Activated effector memory CD4-positive, alpha-beta T cell treated with Interleukin-2 at 50 U/mL for 16 hours (primary cell): ENCODE measurements around the gene ITGAE.
A peak's percentile ranks its signal among the peaks of the same experiment; 100 is the strongest.

Source experiments
- DNase-seq: peaks from one replicate; pipeline ENCODE4 v3.0.0-alpha.2; 2020

ITGAE gene

DNA sequence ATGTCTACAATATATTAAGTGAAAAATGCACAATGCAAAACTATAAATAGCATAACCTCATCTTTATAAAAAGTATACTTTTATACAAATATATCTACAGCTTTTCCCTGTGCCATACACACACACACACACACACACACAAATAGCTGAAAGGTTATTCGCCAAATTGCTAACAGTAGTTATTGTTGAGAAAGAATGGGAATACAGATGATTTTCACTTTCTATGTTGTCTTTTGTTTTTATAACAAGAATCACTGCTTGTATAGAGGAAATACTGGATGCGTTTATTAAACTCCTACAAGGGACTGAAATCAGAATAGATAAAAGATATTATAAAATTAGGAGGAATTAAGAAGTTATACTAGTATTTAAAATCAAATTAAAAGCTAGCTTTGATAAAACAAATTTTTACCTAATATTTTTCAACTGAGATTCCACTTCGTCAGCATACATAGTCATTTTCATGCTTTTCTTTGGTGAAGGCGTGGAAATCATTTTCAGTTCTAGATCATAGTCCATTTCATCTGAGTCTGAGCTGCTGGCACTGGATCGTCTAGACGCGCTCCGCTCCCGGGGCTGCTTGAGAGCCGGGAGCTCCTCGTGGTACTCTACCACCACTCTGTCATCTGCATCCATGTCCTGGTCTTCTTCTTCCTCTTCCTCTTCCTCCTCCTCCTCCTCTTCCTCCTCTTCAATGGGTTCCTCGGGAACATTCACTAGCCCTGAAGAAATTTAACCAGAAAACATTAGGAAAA is 17.0 kb upstream of the ITGAE start:
- no peak for DNase-seq

DNA sequence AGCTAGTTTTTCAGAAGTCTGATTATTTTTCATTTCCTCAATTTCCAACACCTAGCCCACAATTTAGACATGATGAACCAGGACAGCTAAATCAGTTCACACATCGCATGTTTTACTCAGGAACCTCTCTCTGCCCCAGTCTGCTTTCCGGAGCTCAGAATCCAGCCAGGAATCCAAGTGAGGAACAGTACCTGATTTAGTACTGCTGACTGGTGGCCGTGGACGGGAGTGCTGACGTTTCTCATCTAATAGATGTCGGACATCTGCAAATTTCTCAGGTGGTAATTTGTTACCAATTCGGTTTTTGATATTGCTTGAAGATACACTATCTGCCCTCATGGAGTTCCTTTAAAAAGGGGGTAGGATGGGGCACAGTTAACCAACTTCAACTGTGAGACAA is 14.9 kb upstream of the ITGAE start:
- DNase-seq: no peak

DNA sequence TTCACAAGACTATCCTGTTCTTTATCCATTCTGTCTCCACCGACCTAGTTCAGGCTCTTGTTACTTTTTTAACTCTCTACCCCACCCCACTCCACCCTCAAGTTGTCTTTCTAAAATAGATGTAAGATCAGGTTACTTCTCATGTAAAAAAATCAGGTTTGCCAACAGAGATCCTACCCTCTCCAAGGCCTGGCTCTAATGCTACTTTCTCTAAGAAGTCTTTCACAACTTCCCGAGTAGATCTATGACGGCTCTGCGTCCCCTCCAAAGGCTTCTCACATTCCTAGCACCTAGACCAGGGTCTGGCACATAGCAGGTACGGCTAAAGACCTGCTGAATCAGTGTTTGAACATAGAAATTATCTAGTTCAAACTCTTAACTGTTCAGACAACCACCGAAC is 14.1 kb upstream of the ITGAE start:
- DNase-seq: no peak

DNA sequence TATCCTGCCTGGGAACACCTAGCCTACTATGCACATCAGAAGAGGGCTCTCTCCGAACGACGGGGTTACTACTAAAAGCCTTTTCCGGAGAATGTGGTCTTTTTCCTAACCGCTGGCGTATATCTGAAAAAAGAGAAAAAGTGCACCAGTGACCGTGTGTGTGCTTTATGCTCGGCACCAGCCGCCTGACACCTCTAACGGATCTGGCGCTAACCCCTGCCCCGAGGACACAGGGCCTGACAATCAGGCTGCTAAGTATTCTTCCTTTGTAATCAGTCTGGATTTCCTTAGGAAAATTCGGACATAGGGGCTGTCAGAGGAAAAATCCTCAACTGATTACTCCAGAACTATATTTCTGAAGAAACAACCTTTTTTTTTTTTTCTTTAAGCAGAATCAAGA is 13.4 kb upstream of the ITGAE start:
- no peak for DNase-seq

DNA sequence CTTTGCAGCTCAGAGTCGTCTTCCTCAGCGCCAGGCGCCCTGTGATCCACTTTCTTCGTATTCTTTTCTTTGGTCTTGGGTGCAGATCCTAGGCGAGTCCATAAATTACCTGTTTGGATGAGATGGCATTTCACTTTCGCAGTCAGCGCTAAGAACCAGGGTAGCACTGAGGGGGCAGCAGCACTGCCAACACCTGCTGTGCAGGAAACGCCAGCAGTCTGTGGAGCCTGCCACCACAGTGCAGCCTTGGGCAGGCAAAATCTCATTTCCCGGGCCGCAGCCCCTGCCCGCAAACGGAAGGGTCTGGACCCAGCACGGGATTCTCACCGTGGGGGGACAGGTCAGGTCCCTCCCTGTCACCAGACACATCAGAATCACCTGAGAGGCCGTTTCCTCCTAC is 12.2 kb upstream of the ITGAE start:
- DNase-seq: no peak

DNA sequence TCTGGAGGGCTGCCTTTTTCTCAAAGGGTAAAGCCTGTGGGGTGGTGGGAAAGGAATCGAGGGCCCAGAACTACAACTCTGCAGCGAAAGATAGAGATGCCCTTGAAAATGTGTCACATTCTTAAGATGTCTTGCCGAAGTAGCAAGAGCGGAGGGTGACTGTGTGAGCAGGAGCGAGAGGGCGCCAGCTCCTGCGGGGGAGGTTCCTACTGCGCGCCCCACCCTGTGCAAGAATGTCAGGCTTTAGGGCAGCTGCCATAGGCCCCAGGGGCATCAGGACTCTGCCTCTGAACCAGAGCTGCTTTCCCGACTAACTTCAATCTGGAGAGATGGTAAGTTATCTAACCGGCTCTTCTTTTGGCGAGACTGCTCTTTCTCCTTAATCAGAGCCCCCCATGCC is 11.8 kb upstream of the ITGAE start:
- DNase-seq: no peak

DNA sequence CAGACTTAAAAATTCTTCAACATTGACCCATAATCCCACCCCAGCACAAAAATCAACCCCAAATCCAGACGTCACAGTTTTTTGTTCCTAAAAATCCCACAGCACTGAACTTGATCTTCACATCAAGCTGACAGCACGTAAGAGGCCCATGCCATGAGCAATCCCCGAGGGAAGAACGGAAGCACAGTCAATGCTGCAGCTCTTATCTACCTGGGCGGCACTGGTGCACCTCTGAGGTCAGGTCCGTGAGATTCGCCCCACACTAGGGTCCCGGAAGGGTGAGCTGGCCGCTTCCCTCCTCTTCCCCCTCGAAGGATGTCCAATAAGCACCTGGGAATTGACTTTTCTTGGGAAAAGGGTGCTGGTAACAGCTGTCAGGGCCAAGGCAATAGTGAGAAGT is 11.3 kb upstream of the ITGAE start:
- no peak for DNase-seq

DNA sequence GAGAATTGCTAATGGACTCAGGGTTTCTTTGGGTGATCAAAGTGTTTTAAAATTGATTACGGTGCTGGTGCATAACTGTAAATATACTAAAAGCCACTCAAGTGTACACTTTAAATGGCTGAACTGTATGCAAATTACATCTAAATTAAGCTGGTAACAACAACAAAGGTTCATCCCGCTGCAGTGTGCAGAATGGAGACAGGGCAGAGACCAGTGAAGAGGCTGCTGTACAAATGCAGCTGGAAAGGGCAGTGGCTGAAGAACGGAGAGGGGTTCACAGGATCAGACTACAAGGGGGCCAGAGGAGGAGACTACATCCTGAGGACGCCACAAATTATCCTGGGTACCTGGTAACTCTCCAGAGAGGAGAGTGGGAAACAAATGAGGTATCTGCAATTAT is 9.0 kb upstream of the ITGAE start:
- DNase-seq: no peak

DNA sequence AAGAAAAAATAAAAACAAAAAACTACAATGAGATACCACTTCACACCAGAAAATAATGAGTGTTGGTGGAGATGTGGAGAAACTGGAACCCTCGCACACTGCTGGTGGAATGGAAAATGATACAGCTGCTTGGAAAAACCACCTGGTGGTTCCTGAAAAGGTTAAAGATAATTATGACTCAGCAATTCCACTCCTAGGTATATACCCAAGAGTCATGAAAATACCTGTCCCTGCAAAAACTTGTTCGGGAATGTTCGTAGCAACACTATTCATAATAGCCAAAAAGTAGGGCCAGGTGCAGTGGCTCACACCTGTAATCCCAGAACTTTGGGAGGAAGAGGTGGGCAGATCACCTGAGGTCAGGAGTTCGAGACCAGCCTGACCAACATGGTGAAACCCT is 8.1 kb upstream of the ITGAE start:
- no peak for DNase-seq

DNA sequence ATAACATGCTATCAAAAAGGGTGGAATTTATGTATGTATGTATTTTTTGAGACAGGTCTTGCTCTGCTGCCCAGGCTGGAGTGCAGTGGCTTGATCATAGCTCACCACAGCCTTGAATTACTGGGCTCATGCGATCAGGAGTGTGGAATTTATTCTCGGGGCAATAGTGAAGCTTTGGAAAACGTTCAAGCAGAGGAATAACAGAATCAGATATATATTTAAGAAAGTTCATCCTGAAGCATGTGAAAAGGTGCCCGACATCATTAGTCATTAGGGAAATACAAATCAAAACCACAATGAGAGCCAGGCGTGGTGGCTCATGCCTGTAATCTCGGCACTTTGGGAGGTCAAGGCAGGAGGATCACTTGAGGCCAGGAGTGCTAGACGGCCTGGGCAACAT is 7.7 kb upstream of the ITGAE start:
- no peak for DNase-seq

DNA sequence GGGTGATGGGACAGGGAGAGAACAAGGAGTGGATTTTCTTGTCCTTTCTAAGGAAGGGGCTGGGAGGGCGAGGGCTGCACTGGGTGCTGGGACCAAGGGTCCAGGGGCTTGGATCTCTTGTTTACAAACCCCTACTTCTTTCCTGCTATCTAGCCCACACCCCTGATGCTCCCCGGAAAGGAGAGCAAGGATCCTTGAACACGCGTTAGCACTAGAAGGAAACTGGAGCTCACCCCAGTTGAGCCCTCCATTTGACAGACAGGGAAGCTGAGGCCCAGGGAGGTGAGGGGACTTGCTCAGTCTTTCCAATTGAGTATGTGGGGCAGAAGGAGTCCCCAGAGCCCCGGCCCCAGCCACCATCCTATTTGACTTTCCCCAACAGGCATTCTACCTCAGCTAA is 4.6 kb upstream of the ITGAE start:
- DNase-seq: no peak

DNA sequence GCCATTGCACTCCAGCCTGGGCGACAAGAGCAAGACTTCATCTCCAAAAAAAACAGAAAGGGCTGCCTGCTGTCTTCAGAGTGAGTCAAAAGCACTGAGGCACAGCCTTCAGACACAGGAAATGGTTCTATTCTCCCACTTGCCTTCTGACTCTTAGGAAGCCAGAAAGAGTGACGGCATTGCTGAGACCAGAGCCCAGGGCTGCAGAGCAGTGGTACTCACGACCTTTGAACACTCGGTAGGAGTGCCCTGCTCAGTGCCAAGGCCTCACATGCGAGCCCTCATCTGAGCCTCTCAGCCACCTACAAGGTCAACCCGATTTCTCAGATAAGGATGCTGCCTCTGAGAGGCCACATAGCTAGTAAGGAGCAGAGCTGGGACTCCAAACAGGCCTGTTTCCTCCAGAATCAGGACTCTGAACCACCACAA is 3.5 kb upstream of the ITGAE start:
- DNase-seq: no peak

DNA sequence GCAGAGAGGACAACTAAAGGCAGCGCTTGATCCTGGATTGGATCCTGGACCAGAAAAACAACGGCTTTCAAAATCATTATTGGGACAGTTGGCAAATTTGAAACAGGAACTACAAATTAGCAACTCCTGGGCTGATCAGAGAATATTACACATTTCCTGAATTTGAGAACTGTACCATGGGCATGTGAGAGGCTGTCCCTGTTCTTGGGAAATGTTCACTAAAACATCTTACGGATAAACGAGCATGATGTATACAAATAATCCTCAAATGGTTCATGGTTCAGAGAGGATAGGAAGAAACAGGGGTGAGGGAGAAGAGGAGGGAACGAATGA is 2.3 kb upstream of the ITGAE start:
- DNase-seq: no peak

DNA sequence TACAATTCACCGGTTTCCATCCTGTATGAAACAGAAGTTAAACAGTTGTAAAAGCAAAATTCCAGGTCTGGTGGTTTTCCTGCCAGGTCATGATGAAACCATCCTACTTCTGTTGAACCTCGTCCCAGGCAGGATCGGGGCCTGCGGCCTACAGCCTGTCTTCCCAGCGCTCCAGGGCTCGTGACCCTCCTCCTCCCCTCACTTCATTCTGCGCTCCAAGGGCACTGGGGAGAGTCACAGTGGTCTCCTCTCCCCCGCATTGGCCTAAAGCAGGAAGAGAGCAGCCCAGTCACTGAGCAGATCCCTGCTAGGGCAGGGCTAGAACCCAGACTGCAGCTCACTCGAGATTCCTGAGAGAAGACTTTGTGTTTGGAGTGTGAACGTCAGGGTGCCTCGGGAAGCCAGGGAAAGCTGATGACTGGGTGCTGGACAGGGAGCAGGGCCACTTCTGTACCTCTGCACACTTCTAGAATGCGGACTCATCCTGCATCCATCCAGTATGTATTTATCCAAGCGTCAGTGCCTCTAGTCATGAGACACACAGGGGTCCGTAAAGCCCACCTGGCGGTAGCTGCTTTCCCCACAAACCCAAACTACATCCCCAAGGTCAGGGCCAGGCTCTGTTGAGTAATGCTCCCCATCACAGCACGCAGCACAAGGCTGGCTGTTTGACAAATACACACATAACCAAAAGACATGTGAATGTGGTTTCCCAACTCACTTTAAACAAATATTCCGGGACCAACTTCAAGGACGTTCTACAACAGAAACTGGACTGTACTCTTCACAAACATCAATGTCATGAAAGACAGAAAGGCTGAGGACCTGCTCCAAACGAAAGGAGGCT is 1.7 kb upstream of the ITGAE start:
- DNase-seq: no peak

DNA sequence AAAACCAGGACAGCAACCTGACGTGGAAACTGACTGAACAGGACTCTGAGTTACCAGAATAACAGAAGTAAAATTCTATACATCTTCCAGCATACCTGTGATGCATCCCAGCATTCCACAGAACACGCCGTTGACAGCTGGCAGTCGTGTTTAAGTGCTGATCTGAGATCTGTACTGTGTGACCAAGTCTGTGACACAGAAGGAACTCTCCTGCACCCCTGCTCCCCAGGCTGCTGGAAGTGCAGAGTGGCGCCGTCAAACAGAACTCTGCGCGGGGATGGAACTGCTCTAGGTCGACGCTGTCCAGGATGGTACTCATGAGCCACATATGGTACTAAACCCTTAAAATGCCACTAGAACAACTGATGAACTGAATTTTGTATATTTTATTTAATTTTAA is 804 bp upstream of the ITGAE start:
- DNase-seq: no peak

DNA sequence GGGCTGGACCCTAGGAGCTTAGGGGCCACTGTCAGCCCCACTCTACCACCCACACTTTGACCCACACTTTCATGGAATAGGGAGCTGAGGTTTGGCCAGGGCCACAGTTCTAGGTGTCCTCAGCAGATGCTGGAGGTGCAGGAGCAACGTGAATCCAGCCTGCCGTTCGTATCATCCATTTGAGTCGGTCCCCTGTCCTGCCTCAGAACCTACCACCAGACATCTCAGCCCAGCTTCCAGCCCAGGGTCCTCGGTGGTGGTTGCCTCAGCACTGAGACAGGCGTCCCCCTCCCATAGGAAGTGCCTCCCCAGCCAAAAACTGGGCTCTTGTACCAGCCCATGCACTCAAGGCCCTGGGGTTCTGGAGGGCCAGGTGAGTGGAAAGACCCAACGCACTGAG is 359 bp upstream of the ITGAE start:
- DNase-seq: no peak

DNA sequence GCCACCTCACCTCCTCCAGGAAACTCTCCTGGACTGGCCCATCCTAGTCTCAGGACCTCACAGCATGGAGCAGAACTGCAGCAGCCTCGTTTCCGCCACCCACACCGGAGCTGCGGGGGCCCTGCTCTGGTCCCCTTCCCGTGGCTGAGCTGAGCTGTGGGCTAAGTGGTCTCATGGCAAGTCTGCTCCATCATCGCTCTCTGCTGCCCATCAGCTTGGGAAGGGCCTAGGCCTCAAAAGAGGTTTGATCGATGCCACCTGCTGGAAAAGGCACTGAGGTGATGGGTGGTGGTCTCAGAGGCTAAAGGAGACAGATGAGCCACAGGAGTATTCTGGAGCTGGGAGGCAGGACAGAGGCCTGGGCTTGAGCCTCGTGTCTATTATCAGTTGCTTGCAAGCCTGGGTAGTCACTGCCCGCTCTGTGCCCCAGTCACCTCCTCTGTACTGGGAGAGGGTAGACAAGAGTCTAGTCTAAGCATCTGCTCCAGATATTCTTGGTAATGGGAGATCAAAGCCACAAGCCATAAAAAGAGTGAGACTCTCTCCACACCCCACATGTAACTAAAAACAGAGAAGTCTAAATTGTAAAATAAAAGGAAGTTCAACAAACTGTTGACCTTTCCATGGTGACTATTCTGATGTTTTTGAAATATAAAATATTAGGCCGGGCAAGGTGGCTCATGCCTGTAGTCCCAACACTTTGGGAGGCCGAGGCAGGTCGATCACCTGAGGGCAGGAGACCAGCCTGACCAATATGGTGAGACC is 1.6 kb downstream of the ITGAE start:
- DNase-seq: no peak

DNA sequence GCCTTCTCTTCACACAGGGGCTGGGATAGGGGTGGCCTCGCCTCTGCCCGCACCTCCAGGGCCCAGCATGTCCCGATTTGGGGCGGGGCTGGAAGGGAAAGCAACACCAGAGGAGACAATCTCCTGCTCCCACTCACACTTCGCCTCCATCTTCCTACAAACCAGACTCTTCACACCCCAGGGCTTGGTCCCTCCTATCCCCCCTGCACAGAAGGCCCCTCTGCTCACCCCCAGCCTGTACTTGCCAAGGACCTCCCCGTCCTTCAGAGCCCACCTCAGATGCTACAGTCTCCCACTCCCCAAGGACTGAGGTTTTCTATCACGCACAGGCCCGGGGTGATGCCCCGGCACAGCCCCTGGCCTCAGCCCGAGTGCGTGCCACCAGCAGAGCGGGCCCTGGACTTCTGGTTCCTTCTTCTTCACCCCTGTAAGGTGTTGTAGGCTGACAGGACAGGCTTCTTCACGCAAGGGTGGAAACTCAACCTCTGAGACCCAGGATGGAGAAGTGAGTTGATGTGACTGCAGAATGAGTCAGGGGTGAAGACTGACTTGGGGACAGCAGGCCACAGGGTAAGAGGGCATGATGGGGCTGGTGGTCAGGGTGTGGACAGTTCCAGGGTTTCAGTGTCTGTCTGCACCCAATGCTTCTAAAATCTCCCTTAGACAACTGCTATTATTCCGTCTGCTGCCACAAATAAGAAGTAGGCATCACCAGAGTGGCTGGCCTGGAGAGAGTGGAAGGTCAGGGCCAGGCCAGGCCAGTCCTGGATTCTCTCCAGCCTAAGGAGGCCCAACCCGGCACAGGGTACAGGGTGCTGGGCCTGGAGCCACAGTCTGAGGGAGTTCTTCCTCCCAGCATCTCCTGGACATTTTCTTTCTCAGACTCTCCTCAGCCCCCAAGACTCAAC is 2.5 kb downstream of the ITGAE start:
- DNase-seq: no peak

DNA sequence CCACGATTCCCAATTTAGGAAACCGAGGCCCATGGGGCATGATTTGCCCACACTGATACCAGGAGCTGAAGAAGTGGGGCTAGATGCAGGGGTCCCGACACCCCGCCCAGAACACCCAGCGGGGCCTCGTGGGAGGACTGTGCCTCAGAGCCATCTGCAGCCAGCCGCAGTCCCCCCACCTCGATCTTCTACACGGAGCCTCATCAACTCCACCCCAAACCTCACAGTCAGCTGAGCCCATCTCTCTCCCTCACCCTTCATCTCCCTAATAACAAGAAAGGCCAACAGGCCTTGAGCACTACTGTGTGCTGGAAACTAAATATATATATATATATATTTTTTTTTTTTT is 4.2 kb downstream of the ITGAE start:
- DNase-seq: no peak

DNA sequence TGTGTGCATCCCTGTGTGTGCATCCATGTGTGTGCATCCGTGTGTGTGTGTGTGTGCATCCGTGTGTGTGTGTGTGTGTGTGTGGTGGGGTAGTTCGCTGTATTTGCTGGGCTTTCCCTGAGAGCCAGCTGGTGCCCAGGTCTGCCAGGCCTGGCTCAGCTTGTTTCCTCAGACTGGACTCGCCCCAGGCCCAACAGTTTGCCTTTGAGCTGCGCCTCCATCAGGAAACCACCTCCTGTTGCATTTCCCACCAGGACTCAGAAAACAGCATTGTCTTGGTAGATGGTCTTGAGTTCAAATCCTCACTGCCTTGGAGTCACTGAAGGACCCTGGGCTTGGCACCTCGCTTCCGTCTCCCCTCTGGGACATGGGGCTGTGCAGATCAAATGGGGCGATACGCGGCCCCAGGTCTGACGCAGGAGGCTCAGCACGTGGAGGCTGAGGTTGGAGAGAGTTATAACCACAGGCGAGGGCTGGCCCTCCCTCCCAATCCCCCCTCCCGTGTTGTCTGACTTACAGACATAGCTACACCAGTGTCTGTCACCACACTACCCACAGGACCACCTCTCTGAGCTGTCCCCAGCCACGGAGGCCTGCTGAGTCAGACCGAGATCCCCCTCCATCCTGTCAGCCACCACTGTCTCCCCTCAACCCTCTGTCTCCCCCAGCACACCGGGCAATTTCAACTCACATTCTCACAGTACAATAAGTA is 4.7 kb downstream of the ITGAE start:
- peak; percentile 74 for DNase-seq

DNA sequence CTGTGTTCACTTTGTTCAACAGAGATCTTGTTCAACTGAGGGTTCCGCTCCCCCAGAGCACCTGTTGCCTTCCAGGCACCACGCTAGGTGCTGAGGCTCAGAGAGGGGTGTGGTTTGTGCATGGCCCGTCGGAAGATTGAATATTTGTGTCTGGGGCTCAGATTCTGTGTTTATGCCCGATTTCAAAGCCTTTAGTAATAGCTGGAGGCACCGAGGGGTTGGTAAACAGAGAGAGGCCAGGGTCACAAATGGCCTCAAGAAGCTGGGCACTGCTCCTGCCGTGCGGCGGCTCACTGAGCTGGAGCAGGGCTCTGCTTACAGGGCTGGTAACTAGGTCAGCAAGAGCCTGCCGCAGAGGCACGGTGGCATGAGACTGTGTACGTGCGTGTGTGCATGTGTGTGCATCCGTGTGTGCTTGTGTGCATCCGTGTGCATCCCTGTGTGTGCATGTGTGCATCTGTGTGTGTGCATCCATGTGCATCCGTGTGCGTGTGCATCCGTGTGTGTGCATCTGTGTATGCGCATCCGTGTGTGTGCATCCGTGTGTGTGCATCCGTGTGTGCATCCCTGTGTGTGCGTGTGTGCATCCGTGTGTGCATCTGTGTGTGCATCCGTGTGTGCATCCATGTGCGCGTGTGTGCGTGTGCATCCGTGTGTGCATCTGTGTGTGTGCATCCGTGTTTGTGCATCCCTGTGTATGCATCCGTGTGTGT is 5.4 kb downstream of the ITGAE start:
- DNase-seq: peak; percentile 16
